ENCODE data around the gene PILRB. TPM values are rescaled to one million over a fixed set of nuclear protein-coding genes. Genes with fewer than 3 reads are reported as not detected.
"Not testable (repeated sequence)": the region's sequence is repeated elsewhere in the genome, so short reads cannot be mapped to it uniquely, and the experiment has no call there.

The PILRB gene
- total RNA-seq = 13.9 TPM
- 10 to 100 TPM; 11.4 to 39.8 (median 18.0) TPM for polyA plus RNA-seq (ENCODE audit: insufficient read depth in 1 of 8, insufficient read length in 8 of 8, low replicate concordance in 1 of 8)
- long read RNA-seq, donor 1, partial matches to known transcripts = 6 of 6 reads
- long read RNA-seq, donor 1, other reads (novel, unspliced or antisense) = 0 of 6 reads
- long read RNA-seq, donor 2 = 0 reads
- long read RNA-seq, donor 3 = 0 reads
- long read RNA-seq, donor 4 = 0 reads
- long read RNA-seq, donor 5 = 0 reads
- long read RNA-seq, donor 6, partial matches to known transcripts = 13 of 17 reads
- long read RNA-seq, donor 6, other reads (novel, unspliced or antisense) = 0 of 17 reads
- long read RNA-seq, donor 7 = 0 reads
- long read RNA-seq, donor 8 = 0 reads
- long read RNA-seq, donor 9 = 0 reads
- long read RNA-seq, donor 10, partial matches to known transcripts = 0 of 1 reads
- long read RNA-seq, donor 10, other reads (novel, unspliced or antisense) = 0 of 1 reads
- long read RNA-seq, donor 11 = 0 reads

GRCh38 chr7:100358027-100358856 lies at the start of gene PILRB:
TSS of gene PILRB (plus strand) at chr7:100358117. CDS start at chr7:100358303, 186 bp downstream.
- Histone ChIP-seq H3K36me3 (ENCODE audit: control insufficient read depth, insufficient read depth, low read length) (peaks cover 91% of the 10 kb centered on the region), H3K4me3 (ENCODE audit: low read length) (no peak within 1 kb of the TSS), H3K9me3 (replicated peaks; ENCODE audit: control insufficient read depth, low read depth, low read length) (no peaks in the 10 kb centered on the region), H3K27ac (ENCODE audit: low read length) (no peak within 1 kb of the TSS), H3K27me3 (ENCODE audit: control insufficient read depth, insufficient read depth, low read length) (no peaks in the 10 kb centered on the region), H3K4me1 (ENCODE audit: control insufficient read depth, insufficient read depth, low read length) (no peaks in the 10 kb centered on the region)
- 73% methylated on average over 6 of the region's 11 CpGs for WGBS (ENCODE audit: insufficient coverage)
- no peak for DNase-seq

GRCh38 chr7:100318329-100318728 lies 39.6 kb upstream of the PILRB start:
- H3K4me1 ChIP-seq (ENCODE audit: control insufficient read depth, insufficient read depth, low read length); DNase-seq; H3K27ac ChIP-seq (ENCODE audit: low read length); H3K4me3 ChIP-seq (ENCODE audit: low read length); H3K36me3 ChIP-seq (ENCODE audit: control insufficient read depth, insufficient read depth, low read length); H3K27me3 ChIP-seq (ENCODE audit: control insufficient read depth, insufficient read depth, low read length); H3K9me3 ChIP-seq (replicated peaks; ENCODE audit: control insufficient read depth, low read depth, low read length): not testable (repeated sequence)
- WGBS (ENCODE audit: insufficient coverage) = 100% methylated on average over 2 of the region's 5 CpGs

GRCh38 chr7:100321648-100322047 lies 36.3 kb upstream of the PILRB start:
- DNase-seq; H3K27ac ChIP-seq (ENCODE audit: low read length); H3K4me3 ChIP-seq (ENCODE audit: low read length); H3K4me1 ChIP-seq (ENCODE audit: control insufficient read depth, insufficient read depth, low read length); H3K36me3 ChIP-seq (ENCODE audit: control insufficient read depth, insufficient read depth, low read length); H3K27me3 ChIP-seq (ENCODE audit: control insufficient read depth, insufficient read depth, low read length); H3K9me3 ChIP-seq (replicated peaks; ENCODE audit: control insufficient read depth, low read depth, low read length): not testable (repeated sequence)
- WGBS (ENCODE audit: insufficient coverage) = no CpG with 5 or more reads among the region's 1 CpG

GRCh38 chr7:100324194-100324593 lies 33.7 kb upstream of the PILRB start:
- WGBS (ENCODE audit: insufficient coverage) = 100% methylated on average over 4 of the region's 13 CpGs
- H3K27me3 ChIP-seq (ENCODE audit: control insufficient read depth, insufficient read depth, low read length); H3K9me3 ChIP-seq (replicated peaks; ENCODE audit: control insufficient read depth, low read depth, low read length); H3K4me1 ChIP-seq (ENCODE audit: control insufficient read depth, insufficient read depth, low read length); DNase-seq; H3K27ac ChIP-seq (ENCODE audit: low read length); H3K4me3 ChIP-seq (ENCODE audit: low read length): not testable (repeated sequence)
- H3K36me3 ChIP-seq (ENCODE audit: control insufficient read depth, insufficient read depth, low read length) = peaks cover 15% of the 10 kb centered on the region

- H3K36me3 ChIP-seq (ENCODE audit: control insufficient read depth, insufficient read depth, low read length); H3K4me1 ChIP-seq (ENCODE audit: control insufficient read depth, insufficient read depth, low read length); H3K27ac ChIP-seq (ENCODE audit: low read length); H3K9me3 ChIP-seq (replicated peaks; ENCODE audit: control insufficient read depth, low read depth, low read length); H3K27me3 ChIP-seq (ENCODE audit: control insufficient read depth, insufficient read depth, low read length); DNase-seq; H3K4me3 ChIP-seq (ENCODE audit: low read length): not testable (repeated sequence)
- WGBS (ENCODE audit: insufficient coverage) = 88% methylated on average over 2 of the region's 9 CpGs
Measured at GRCh38 chr7:100325671-100326070, 32.2 kb upstream of the PILRB start.

- H3K9me3 ChIP-seq (replicated peaks; ENCODE audit: control insufficient read depth, low read depth, low read length); H3K4me3 ChIP-seq (ENCODE audit: low read length); H3K27ac ChIP-seq (ENCODE audit: low read length); H3K4me1 ChIP-seq (ENCODE audit: control insufficient read depth, insufficient read depth, low read length); H3K27me3 ChIP-seq (ENCODE audit: control insufficient read depth, insufficient read depth, low read length); H3K36me3 ChIP-seq (ENCODE audit: control insufficient read depth, insufficient read depth, low read length); DNase-seq: not testable (repeated sequence)
- WGBS (ENCODE audit: insufficient coverage) = 99% methylated on average over 6 of the region's 11 CpGs
Measured at GRCh38 chr7:100326914-100327313, 31.0 kb upstream of the PILRB start.

GRCh38 chr7:100335566-100336466 lies 22.1 kb upstream of the PILRB start:
- peak overlapping the region; percentile 75 for H3K4me3 ChIP-seq (ENCODE audit: low read length)
- DNase-seq = peak; percentile 96

GRCh38 chr7:100338083-100338696 lies 19.7 kb upstream of the PILRB start:
- H3K9me3 ChIP-seq (replicated peaks; ENCODE audit: control insufficient read depth, low read depth, low read length); H3K4me3 ChIP-seq (ENCODE audit: low read length); H3K27me3 ChIP-seq (ENCODE audit: control insufficient read depth, insufficient read depth, low read length); H3K27ac ChIP-seq (ENCODE audit: low read length); H3K4me1 ChIP-seq (ENCODE audit: control insufficient read depth, insufficient read depth, low read length); DNase-seq: not testable (repeated sequence)
- WGBS (ENCODE audit: insufficient coverage) = 83% methylated on average over 4 of the region's 15 CpGs
- peaks cover 15% of the 10 kb centered on the region for H3K36me3 ChIP-seq (ENCODE audit: control insufficient read depth, insufficient read depth, low read length)

More at GRCh38 chr7:100335566-100336466, 22.1 kb upstream of the PILRB start:
- H3K27ac ChIP-seq (ENCODE audit: low read length) = peak overlapping the region; percentile 95
- not testable (repeated sequence) for H3K4me1 ChIP-seq (ENCODE audit: control insufficient read depth, insufficient read depth, low read length); H3K36me3 ChIP-seq (ENCODE audit: control insufficient read depth, insufficient read depth, low read length); H3K9me3 ChIP-seq (replicated peaks; ENCODE audit: control insufficient read depth, low read depth, low read length); H3K27me3 ChIP-seq (ENCODE audit: control insufficient read depth, insufficient read depth, low read length)
- under 1% methylated on average over 79 of the region's 85 CpGs for WGBS (ENCODE audit: insufficient coverage)

- peaks cover 23% of the 10 kb centered on the region for H3K36me3 ChIP-seq (ENCODE audit: control insufficient read depth, insufficient read depth, low read length)
- not testable (repeated sequence) for H3K27ac ChIP-seq (ENCODE audit: low read length); H3K9me3 ChIP-seq (replicated peaks; ENCODE audit: control insufficient read depth, low read depth, low read length); H3K4me1 ChIP-seq (ENCODE audit: control insufficient read depth, insufficient read depth, low read length); DNase-seq; H3K27me3 ChIP-seq (ENCODE audit: control insufficient read depth, insufficient read depth, low read length); H3K4me3 ChIP-seq (ENCODE audit: low read length)
- 100% methylated on average over 1 of the region's 6 CpGs for WGBS (ENCODE audit: insufficient coverage)
Measured at GRCh38 chr7:100341286-100341685, 16.6 kb upstream of the PILRB start.
